ENCODE data around the gene ADA. TPM values are rescaled to one million over a fixed set of nuclear protein-coding genes. Genes with fewer than 3 reads are reported as not detected.

ADA gene
- total and polyA plus RNA-seq, 2 of the 4 experiments (the other 2 are of a cell fraction), result 8.1 to 11.0 TPM

DNA sequence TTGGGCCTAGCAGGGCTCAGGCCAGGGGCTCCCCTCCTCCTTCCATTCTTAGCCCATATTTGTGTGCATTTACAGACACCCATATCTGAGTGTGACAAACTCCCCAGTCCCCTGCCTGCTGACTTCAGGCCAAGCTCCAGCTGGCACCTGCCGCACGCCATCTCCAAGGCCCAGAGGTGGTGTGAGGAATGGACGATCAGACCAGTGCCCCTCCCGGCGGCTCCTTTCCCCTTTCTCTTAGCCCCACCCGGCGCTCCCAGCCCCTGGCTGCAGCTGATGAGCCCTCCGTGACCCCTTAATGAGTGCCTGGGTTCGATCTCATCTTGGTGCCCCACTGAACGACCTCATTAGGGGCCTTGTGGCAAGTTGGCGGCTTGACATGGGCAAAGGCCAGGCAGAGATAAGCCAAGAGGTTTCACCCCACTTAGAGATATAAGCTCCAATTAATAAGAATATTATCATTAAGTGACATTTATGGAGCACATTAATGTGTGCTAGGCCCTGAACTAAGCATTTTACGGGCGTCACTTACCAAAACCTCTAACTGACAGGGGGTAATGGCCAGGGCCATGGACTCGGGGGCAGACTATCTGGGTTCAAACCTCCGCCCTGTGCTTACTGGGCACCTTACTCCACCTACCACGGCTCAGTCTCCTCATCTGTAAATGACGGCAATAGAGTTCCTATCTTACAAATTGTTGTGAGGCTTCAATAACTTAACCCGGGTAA is 17.5 kb downstream of the ADA start:
- Histone ChIP-seq H4K20me1 (ENCODE audit: insufficient read depth, low read length) (no peaks in the 10 kb centered on the region), H2AK5ac (ENCODE audit: low read depth, low read length) (no peak overlapping the region), H2BK5ac (ENCODE audit: low read depth, low read length, poor library complexity, severe bottlenecking) (no peak overlapping the region), H3K4me2 (ENCODE audit: low read depth, low read length) (no peak overlapping the region), H4K91ac (ENCODE audit: insufficient read depth, low read depth, low read length) (no peak overlapping the region), H2BK15ac (ENCODE audit: low read depth, low read length) (no peak overlapping the region), H3K27me3 (ENCODE audit: control insufficient read depth, insufficient read depth, low read length) (no peaks in the 10 kb centered on the region), H2BK20ac (ENCODE audit: low read depth, low read length) (no peak overlapping the region), H3K4me3 (ENCODE audit: insufficient read depth, low read depth, low read length) (no peak overlapping the region), H3K18ac (ENCODE audit: low read depth, low read length) (no peak overlapping the region), H3K9ac (ENCODE audit: low read depth, low read length) (no peak overlapping the region), H3K4ac (ENCODE audit: low read depth, low read length) (no peak overlapping the region), H3K23ac (ENCODE audit: low read depth, low read length) (no peak overlapping the region), H3K14ac (replicated peaks; ENCODE audit: low read depth, low read length) (no peak overlapping the region), H2BK120ac (ENCODE audit: low read depth, low read length) (no peak overlapping the region), H3K9me3 (ENCODE audit: control insufficient read depth, insufficient read depth, low read length) (no peaks in the 10 kb centered on the region), H3K4me1 (ENCODE audit: control insufficient read depth, insufficient read depth, low read length) (no peaks in the 10 kb centered on the region), H3K56ac (ENCODE audit: extremely low read depth, insufficient read depth, low read length) (no peak overlapping the region), H4K5ac (ENCODE audit: low read depth, low read length) (no peak overlapping the region), H3K9me1 (ENCODE audit: insufficient read depth, low read length) (no peaks in the 10 kb centered on the region), H4K8ac (ENCODE audit: low read depth in 2 of 2, low read length in 2 of 2) (no peak overlapping the region), H3K79me1 (ENCODE audit: low read depth in 1 of 2, low read length in 2 of 2) (no peaks in the 10 kb centered on the region), H3K27ac (ENCODE audit: insufficient read depth, low read length) (no peak overlapping the region), H3K36me3 (ENCODE audit: control insufficient read depth, insufficient read depth, low read length) (0 out of 2 replicates have a peak, but pooled peaks cover 2% of the 10 kb centered on the region), H2AFZ (replicated peaks; ENCODE audit: low read length, poor library complexity) (no peak overlapping the region), H2AK9ac (replicated peaks; ENCODE audit: low read depth, low read length, poor library complexity) (no peak overlapping the region)
- WGBS, 2 experiments (ENCODE audit: extremely low coverage in 2 of 2, insufficient read length in 1 of 2), result 60% methylated on average over 1 of the region's 18 CpGs; no CpG with 5 or more reads in 1 of the 2 experiments
- DNase-seq (no peak), ATAC-seq (ENCODE audit: low read depth) (no peak)
- intact Hi-C loops (cut with micrococcal nuclease), result no loop called here
- dilution Hi-C loops (cut with HindIII; ENCODE audit: low sequenced_read_pairs, unreplicated experiment), result no loop called here
- no TSS peak for BruUV-seq (replicated peaks)
- no peak for TF ChIP-seq FOS (IDR thresholded peaks at IDR 0.05; ENCODE audit: low read depth, low read length)
- TF ChIP-seq RAD21 (IDR thresholded peaks at IDR 0.05; ENCODE audit: low read length), result no peak
- TF ChIP-seq, protein P1, sequence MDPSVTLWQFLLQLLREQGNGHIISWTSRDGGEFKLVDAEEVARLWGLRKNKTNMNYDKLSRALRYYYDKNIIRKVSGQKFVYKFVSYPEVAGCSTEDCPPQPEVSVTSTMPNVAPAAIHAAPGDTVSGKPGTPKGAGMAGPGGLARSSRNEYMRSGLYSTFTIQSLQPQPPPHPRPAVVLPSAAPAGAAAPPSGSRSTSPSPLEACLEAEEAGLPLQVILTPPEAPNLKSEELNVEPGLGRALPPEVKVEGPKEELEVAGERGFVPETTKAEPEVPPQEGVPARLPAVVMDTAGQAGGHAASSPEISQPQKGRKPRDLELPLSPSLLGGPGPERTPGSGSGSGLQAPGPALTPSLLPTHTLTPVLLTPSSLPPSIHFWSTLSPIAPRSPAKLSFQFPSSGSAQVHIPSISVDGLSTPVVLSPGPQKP (IDR thresholded peaks at IDR 0.05; ENCODE audit: borderline replicate concordance, low read depth, low read length), result no peak
- TF ChIP-seq RCOR1 (IDR thresholded peaks at IDR 0.05; ENCODE audit: insufficient replicate concordance, low read length), result no peak
- TF ChIP-seq CEBPB (IDR thresholded peaks at IDR 0.05; ENCODE audit: low read depth, low read length), result no peak
- no peak for TF ChIP-seq CHD1 (IDR thresholded peaks at IDR 0.05; ENCODE audit: low read depth, low read length)
- TF ChIP-seq MXI1 (IDR thresholded peaks at IDR 0.05; ENCODE audit: borderline replicate concordance, low read depth, low read length), result no peak
- in situ Hi-C loops (cut with MboI; ENCODE audit: low sequenced_read_pairs), result no loop called here
- CTCF ChIA-PET, result interaction anchor here (0.6 kb wide), 1 partner anchor 25 kb away, joined by 3 read pairs; no protein-coding TSS in a partner anchor
- POLR2A ChIA-PET (ENCODE audit: unreplicated experiment), result no interaction called here
